DMS 273 (cell line): Measurements from ENCODE around the gene ENOX1.

Experiments
- DNase-seq: peaks from one replicate; lab custom pipeline; 2025; ENCODE audit not compliant: unreplicated experiment; lab: John Stamatoyannopoulos, UW

ENOX1 gene

GRCh38 chr13:43551897-43552456 lies 234.8 kb downstream of the ENOX1 start:
- no peak for DNase-seq

- DNase-seq = no peak
Observed at GRCh38 chr13:43546816-43547215, 240.0 kb downstream of the ENOX1 start.

- DNase-seq = peak; percentile 25
Observed at GRCh38 chr13:43546251-43546650, 240.5 kb downstream of the ENOX1 start.

- no peak for DNase-seq
Observed at GRCh38 chr13:43545317-43545874, 241.4 kb downstream of the ENOX1 start.

GRCh38 chr13:43544631-43545030 lies 242.1 kb downstream of the ENOX1 start:
- DNase-seq = no peak

GRCh38 chr13:43544011-43544410 lies 242.8 kb downstream of the ENOX1 start:
- DNase-seq = no peak

- DNase-seq = no peak
Observed at GRCh38 chr13:43543331-43543730, 243.4 kb downstream of the ENOX1 start.

- DNase-seq = peak; percentile 24
Observed at GRCh38 chr13:43537124-43537523, 249.6 kb downstream of the ENOX1 start.

GRCh38 chr13:43529796-43530195 lies 257.0 kb downstream of the ENOX1 start:
- DNase-seq = no peak

GRCh38 chr13:43528992-43529391 lies 257.8 kb downstream of the ENOX1 start:
- DNase-seq = no peak

- no peak for DNase-seq
Observed at GRCh38 chr13:43522788-43523187, 264.0 kb downstream of the ENOX1 start.

- DNase-seq = no peak
Observed at GRCh38 chr13:43520351-43520750, 266.4 kb downstream of the ENOX1 start.

GRCh38 chr13:43518833-43519232 lies 267.9 kb downstream of the ENOX1 start:
- DNase-seq = no peak

- DNase-seq = peak; percentile 92
Observed at GRCh38 chr13:43516401-43516833, 270.4 kb downstream of the ENOX1 start.

GRCh38 chr13:43515531-43515930 lies 271.2 kb downstream of the ENOX1 start:
- peak; percentile 55 for DNase-seq

- no peak for DNase-seq
Observed at GRCh38 chr13:43514311-43514710, 272.5 kb downstream of the ENOX1 start.

- no peak for DNase-seq
Observed at GRCh38 chr13:43512221-43512620, 274.6 kb downstream of the ENOX1 start.

- no peak for DNase-seq
Observed at GRCh38 chr13:43510956-43511901, 275.5 kb downstream of the ENOX1 start.

- DNase-seq = peak; percentile 3
Observed at GRCh38 chr13:43495732-43496131, 291.0 kb downstream of the ENOX1 start.

GRCh38 chr13:43494206-43494605 lies 292.6 kb downstream of the ENOX1 start:
- no peak for DNase-seq

- DNase-seq = no peak
Observed at GRCh38 chr13:43493496-43494000, 293.2 kb downstream of the ENOX1 start.

GRCh38 chr13:43492745-43493144 lies 294.0 kb downstream of the ENOX1 start:
- no peak for DNase-seq
